IPS-NIHi7 (cell line): ENCODE measurements around the gene TRIO.

Experiments
- DNase-seq: peaks from one replicate; pipeline ENCODE4 v3.0.0; 2012; ENCODE audit warnings: mixed read lengths; ENCODE audit errors: extremely low spot score

Gene TRIO

GRCh38 chr5:14123551-14123950 is 19.6 kb upstream of the TRIO start:
- no peak for DNase-seq

- no peak for DNase-seq
Measured at GRCh38 chr5:14123974-14124482, 19.1 kb upstream of the TRIO start.

DNA sequence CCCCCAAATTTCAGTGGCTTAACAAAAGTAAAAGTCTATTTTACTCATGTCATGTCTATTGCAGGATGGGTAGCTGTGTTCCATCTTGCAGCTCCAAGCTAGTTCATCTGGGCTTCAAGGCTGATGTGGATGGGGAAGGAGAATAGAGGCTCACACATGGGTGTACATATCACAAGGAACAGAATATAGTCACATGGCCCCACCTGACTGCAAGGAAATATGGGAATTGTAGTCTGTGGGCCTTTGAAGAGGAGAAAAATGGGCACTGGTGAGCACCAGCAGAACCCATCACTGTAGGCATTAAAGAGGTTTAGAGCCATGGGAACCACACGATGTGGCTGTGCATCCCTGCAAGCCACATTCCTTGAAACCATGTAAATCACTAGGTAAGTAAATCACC is 17.9 kb upstream of the TRIO start:
- no peak for DNase-seq

GRCh38 chr5:14127587-14127986 is 15.6 kb upstream of the TRIO start:
- DNase-seq = no peak

DNA sequence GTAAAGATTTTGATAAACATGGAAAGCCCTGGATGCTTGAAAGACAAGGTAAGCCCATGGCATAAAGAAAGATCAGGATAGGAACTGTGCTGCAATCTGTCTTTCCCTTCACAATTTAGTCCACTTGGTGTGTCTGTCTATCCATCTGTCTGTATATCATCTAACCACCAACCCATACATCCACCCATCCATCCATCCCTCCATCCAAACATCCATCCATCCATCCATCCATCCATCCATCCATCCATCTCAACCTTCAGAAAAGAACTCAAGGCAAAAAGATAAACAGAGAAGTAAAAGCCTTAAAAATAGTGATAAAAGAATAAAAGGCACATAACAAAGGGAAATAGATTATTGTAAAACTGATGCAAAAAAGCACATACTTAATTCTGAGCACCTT is 15.1 kb upstream of the TRIO start:
- DNase-seq = no peak

- no peak for DNase-seq
Measured at GRCh38 chr5:14129123-14129522, 14.0 kb upstream of the TRIO start.

GRCh38 chr5:14131855-14132503 is 11.2 kb upstream of the TRIO start:
- no peak for DNase-seq

- no peak for DNase-seq
Measured at GRCh38 chr5:14133394-14133793, 9.7 kb upstream of the TRIO start.

GRCh38 chr5:14134083-14134482 is 9.1 kb upstream of the TRIO start:
- no peak for DNase-seq

DNA sequence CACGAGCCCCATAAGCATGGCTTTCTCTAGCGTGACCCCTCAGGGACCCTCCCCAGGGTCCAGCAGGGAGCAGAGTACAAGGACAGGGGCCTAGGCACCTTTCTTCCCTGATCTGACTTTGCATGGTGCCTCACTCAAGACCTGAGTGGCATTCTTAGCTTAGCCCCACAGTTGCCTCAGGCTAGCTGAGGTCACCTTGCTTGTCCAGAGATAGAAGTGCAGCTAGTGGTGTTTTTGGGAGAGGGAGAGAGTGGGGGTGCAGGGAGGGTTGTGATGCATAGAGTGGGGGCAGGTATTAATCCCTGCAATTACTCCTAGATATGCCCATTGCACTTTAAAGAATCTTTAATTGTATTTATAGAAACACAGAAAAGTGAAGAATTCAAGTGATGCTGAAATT is 8.4 kb upstream of the TRIO start:
- no peak for DNase-seq

- DNase-seq = no peak
Measured at GRCh38 chr5:14135621-14136020, 7.5 kb upstream of the TRIO start.

DNA sequence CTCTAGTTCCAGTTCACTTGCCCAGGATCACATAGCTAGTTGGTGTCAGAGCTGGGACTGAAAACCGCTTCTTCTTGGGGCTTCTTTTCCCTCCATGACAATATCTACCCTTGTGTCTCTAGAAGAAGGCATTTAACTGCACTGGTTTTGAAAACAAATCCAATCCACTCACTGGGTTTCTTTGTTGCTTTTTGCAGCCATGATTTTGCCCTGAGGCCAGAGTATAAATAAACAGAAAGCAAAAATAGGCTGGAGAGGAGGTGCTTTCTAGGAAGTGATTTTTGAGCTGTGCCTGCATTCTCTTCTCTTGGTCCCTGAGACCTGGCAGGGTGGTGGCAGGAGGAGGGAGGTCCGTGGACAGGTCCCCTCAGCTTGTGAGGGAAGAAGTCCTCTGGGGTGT is 6.9 kb upstream of the TRIO start:
- no peak for DNase-seq

- DNase-seq = no peak
Measured at GRCh38 chr5:14138608-14139540, 4.3 kb upstream of the TRIO start.

- no peak for DNase-seq
Measured at GRCh38 chr5:14141764-14142163, 1.4 kb upstream of the TRIO start.

DNA sequence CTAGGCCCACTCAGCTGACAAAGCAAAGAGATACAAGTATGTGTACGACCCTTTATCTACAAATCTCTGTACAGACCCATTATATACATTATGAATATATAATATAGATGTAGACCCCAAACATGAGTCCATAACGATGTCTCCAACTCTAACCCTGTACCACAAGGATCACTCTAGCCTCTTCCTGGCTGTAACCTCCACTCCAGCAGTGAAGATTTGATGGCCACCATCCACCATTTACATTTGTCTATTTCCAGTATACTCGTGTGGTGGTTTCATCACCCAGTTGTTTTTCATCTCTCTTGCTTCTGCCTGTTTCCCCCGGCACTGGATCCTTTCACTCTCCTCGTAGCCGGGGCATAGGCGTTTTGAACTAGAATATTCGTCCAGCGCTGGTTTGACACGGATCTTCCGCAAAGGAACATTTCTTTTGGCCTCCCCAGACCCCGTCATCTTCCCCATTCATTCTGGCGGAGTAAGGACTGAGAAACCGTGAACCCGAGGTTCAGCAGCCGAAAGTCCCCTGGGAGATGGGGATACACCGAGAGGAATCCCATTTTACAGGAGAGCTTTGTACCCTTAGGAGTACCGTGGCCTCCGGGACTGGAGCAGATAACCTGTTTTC is 828 bp upstream of the TRIO start:
- no peak for DNase-seq

- no peak for DNase-seq
Measured at GRCh38 chr5:14143546-14143840, 351 bp downstream of the TRIO start.

DNA sequence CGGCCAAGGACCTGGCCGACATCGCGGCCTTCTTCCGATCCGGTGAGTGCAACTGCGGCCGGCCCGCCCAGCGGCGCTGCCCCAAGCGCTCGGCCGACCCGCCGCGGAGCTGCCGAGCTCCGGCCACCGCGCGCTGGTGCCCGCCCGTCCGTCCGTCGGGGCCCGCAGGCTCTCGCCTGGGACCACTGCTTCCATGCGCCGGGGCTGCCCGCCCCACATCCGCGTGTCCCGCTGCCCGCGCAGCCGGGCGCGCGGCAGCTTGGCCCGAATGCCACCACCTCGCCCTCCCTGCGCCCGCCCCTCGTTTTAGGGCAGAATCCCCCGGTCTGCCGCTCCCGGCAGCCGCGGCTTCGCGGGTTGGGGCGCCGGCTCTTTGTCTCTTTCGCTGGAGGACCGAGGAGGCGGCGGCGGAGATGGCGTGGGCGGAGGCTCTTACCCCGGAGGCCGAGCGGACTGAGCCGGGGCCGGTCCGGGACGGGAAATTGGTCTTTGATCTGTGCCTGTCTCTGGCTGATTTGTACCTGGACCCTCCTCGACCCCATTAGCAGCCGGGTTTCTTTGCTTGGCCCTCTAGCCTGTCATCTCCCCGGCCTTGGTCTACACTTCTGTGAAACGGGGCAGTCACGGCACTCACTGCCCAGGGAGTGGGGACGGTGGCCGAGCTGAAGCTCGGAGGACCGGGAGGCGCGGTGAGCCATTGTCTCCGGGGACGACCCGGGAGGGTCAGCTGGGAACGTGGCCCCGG is 871 bp downstream of the TRIO start:
- no peak for DNase-seq

- no peak for DNase-seq
Measured at GRCh38 chr5:14144586-14145434, 1.7 kb downstream of the TRIO start.

DNA sequence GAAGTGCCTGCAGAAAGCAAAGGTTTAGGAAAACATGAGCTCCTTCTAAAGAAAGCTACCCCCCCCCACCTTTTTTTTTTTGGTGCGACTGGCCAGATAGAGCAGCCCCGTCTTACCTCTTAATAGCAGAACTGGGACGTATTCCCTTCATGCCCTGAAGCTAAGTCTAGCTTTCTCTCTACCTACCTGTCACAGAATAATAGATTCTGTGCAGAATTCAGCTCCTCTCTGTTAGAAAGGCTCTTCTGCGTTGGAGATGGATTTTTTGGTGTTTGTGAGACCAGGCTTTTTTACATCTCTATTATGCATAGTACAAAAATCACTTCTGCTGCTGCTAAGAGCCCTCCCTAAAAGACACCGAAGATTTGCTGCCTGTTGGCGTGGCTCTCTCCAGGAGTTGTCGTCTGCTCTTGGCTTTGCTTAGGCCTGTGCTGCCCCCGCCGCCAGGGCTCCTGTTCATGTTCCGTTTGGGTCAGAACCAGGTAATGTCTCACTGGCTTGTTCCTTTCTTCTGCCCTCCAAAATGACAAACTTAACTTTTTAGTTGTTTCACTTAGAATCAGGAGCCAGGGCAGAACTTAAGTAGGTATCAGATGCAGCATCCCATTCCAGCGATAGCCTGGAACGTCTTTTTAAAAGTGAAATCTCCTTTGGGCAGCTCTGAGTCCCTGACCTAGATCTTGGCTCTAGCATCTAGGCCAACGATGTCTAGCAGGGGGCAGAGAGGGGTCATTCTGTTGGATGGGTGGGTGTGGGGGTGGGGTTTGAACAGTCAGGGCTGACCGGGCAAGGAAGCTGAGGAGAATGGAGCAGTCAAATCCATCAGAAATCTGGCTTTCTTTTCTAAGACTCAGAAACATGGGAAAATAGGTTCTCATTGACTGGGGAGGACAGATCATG is 2.5 kb downstream of the TRIO start:
- DNase-seq = no peak

DNA sequence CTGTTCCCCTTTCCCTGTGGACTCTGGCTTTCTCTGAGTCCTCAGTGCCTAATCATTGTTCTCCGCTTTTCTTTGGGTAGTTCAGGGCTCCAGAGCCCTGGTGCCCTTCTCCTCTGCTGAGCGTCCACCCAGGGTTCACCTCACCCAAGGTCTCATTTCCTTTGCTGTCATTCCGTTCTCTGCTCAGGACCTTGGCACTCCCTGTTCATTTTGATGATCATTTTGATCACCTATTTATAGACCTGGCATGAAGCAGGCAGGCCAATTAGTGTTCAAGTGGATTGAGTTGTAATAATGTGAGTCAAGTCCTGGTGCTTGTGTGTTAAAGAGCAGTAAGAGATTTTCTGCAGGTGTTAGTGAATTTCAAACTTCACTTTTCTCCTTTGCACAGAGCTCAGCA is 3.6 kb downstream of the TRIO start:
- no peak for DNase-seq
